ENCODE measurements around the gene ENPEP. TPM values are rescaled to one million over a fixed set of nuclear protein-coding genes. Genes with fewer than 3 reads are reported as not detected.
"Not testable (repeated sequence)": the region's sequence is repeated elsewhere in the genome, so short reads cannot be mapped to it uniquely, and the experiment has no call there.

Gene ENPEP
- 4.7 and 5.6 TPM in 2 replicates for total RNA-seq (2022)
- Bru-seq, nascent RNA = percentile 47 among the genes with signal in this experiment
- percentile 50 among the genes with signal in this experiment for BruChase-seq, experiment 1, labeled RNA remaining after a 2-hour chase
- percentile 46 among the genes with signal in this experiment for BruChase-seq, experiment 2, labeled RNA remaining after a 6-hour chase
- long read RNA-seq, full-length matches to known transcripts = 16 of 22 reads
- long read RNA-seq, partial matches to known transcripts = 3 of 22 reads
- long read RNA-seq, other reads (novel, unspliced or antisense) = 3 of 22 reads

GRCh38 chr4:110475881-110476818 is at the start of gene ENPEP:
Gene ENPEP, plus strand, starts transcription at chr4:110476155. Its CDS starts 260 bp downstream, at chr4:110476415.
- H3K4me3 ChIP-seq (ENCODE audit: low read depth, low read length) = no peak within 1 kb of the TSS
- peaks cover 2% of the 10 kb centered on the region for H3K27me3 Mint-ChIP-seq (ENCODE audit: insufficient read depth, unreplicated experiment)
- H3K9me3 ChIP-seq = no peaks in the 10 kb centered on the region
- H3K36me3 Mint-ChIP-seq (ENCODE audit: insufficient read depth, unreplicated experiment) = no peaks in the 10 kb centered on the region
- CTCF ChIA-PET = interaction anchor here (0.6 kb wide), 1 partner anchor 432 kb away, joined by 5 read pairs; no protein-coding TSS in a partner anchor
- peak within 1 kb of the TSS; percentile 42 for H3K27ac Mint-ChIP-seq (ENCODE audit: unreplicated experiment)
- TF ChIP-seq CTCF (IDR thresholded peaks at IDR 0.05; ENCODE audit: insufficient read depth in 1 of 2, low read depth in 1 of 2, low read length in 1 of 2, severe bottlenecking in 1 of 2, unreplicated experiment in 1 of 2) = no peak
- H3K36me3 ChIP-seq (ENCODE audit: control insufficient read depth, insufficient read depth, low read length) = no peaks in the 10 kb centered on the region
- peak within 1 kb of the TSS; percentile 68 for H3K4me3 Mint-ChIP-seq (ENCODE audit: unreplicated experiment)
- H3K27me3 ChIP-seq (replicated peaks; ENCODE audit: control insufficient read depth, insufficient read depth, low read length) = no peaks in the 10 kb centered on the region
- H3K4me1 Mint-ChIP-seq (ENCODE audit: low read depth, unreplicated experiment) = peaks cover 6% of the 10 kb centered on the region
- BruUV-seq (replicated peaks) = TSS peak; percentile 65
- intact Hi-C loops (cut with micrococcal nuclease; ENCODE audit: unreplicated experiment) = no loop called here
- H3K4me1 ChIP-seq = peaks cover 19% of the 10 kb centered on the region
- POLR2A ChIA-PET = no interaction called here
- no peak for DNase-seq
- peaks cover 8% of the 10 kb centered on the region for H3K9me3 Mint-ChIP-seq (ENCODE audit: unreplicated experiment)

- H3K9me3 Mint-ChIP-seq (ENCODE audit: unreplicated experiment) = peaks cover 23% of the 10 kb centered on the region
- H3K4me1 ChIP-seq; DNase-seq; POLR2A ChIA-PET; intact Hi-C loops (cut with micrococcal nuclease; ENCODE audit: unreplicated experiment); BruUV-seq (replicated peaks); H3K27ac Mint-ChIP-seq (ENCODE audit: unreplicated experiment); H3K36me3 Mint-ChIP-seq (ENCODE audit: insufficient read depth, unreplicated experiment); H3K4me3 Mint-ChIP-seq (ENCODE audit: unreplicated experiment); H3K27me3 Mint-ChIP-seq (ENCODE audit: insufficient read depth, unreplicated experiment); CTCF ChIA-PET; H3K36me3 ChIP-seq (ENCODE audit: control insufficient read depth, insufficient read depth, low read length); H3K27me3 ChIP-seq (replicated peaks; ENCODE audit: control insufficient read depth, insufficient read depth, low read length); H3K4me3 ChIP-seq (ENCODE audit: low read depth, low read length); H3K4me1 Mint-ChIP-seq (ENCODE audit: low read depth, unreplicated experiment); H3K9me3 ChIP-seq: not testable (repeated sequence)
Observed at GRCh38 chr4:110431805-110432204, 44.1 kb upstream of the ENPEP start.

- H3K27me3 Mint-ChIP-seq (ENCODE audit: insufficient read depth, unreplicated experiment); H3K27ac Mint-ChIP-seq (ENCODE audit: unreplicated experiment); H3K36me3 ChIP-seq (ENCODE audit: control insufficient read depth, insufficient read depth, low read length); H3K27me3 ChIP-seq (replicated peaks; ENCODE audit: control insufficient read depth, insufficient read depth, low read length); intact Hi-C loops (cut with micrococcal nuclease; ENCODE audit: unreplicated experiment); H3K9me3 ChIP-seq; DNase-seq; H3K4me1 ChIP-seq; BruUV-seq (replicated peaks); CTCF ChIA-PET; POLR2A ChIA-PET; H3K36me3 Mint-ChIP-seq (ENCODE audit: insufficient read depth, unreplicated experiment); H3K4me3 ChIP-seq (ENCODE audit: low read depth, low read length); H3K4me1 Mint-ChIP-seq (ENCODE audit: low read depth, unreplicated experiment); H3K4me3 Mint-ChIP-seq (ENCODE audit: unreplicated experiment): not testable (repeated sequence)
- H3K9me3 Mint-ChIP-seq (ENCODE audit: unreplicated experiment) = peaks cover 11% of the 10 kb centered on the region
Observed at GRCh38 chr4:110437292-110437691, 38.7 kb upstream of the ENPEP start.

- POLR2A ChIA-PET; H3K27me3 ChIP-seq (replicated peaks; ENCODE audit: control insufficient read depth, insufficient read depth, low read length); H3K27ac Mint-ChIP-seq (ENCODE audit: unreplicated experiment); DNase-seq; H3K27me3 Mint-ChIP-seq (ENCODE audit: insufficient read depth, unreplicated experiment); intact Hi-C loops (cut with micrococcal nuclease; ENCODE audit: unreplicated experiment); H3K4me3 ChIP-seq (ENCODE audit: low read depth, low read length); H3K9me3 ChIP-seq; CTCF ChIA-PET; BruUV-seq (replicated peaks); H3K4me1 Mint-ChIP-seq (ENCODE audit: low read depth, unreplicated experiment); H3K4me3 Mint-ChIP-seq (ENCODE audit: unreplicated experiment); H3K36me3 Mint-ChIP-seq (ENCODE audit: insufficient read depth, unreplicated experiment); H3K4me1 ChIP-seq; H3K36me3 ChIP-seq (ENCODE audit: control insufficient read depth, insufficient read depth, low read length): not testable (repeated sequence)
- H3K9me3 Mint-ChIP-seq (ENCODE audit: unreplicated experiment) = peaks cover 11% of the 10 kb centered on the region
Observed at GRCh38 chr4:110439209-110439608, 36.7 kb upstream of the ENPEP start.
